ENCODE measurements around the gene ACTRT2. TPM values are rescaled to one million over a fixed set of nuclear protein-coding genes. Genes with fewer than 3 reads are reported as not detected.

ACTRT2 gene
- total and polyA plus RNA-seq, 2 of the 8 experiments (the other 6 are each of a cell fraction or from before 2014, with no cell fraction given), result not detected

GRCh38 chr1:3053986-3054385, 32.7 kb downstream of the ACTRT2 start:
- Histone ChIP-seq H2BK12ac (ENCODE audit: low read depth, low read length) (no peak overlapping the region), H4K91ac (replicated peaks; ENCODE audit: insufficient read length, low read length) (no peak overlapping the region), H3K9me3 (ENCODE audit: insufficient read depth in 2 of 2, low read depth in 1 of 2, low read length in 1 of 2) (peaks cover 41 to 54% of the 10 kb centered on the region in 2 experiments; a peak in 3 of 4 replicates), H4K20me1 (replicated peaks in 1 of 2; ENCODE audit: control insufficient read depth in 1 of 2, insufficient read depth in 2 of 2, low read length in 2 of 2) (peaks cover 0 to 6% of the 10 kb centered on the region in 2 experiments), H3K4me1 (replicated peaks in 1 of 4; ENCODE audit: control insufficient read depth in 3 of 4, insufficient read depth in 4 of 4, low read length in 3 of 4) (no peaks in the 10 kb centered on the region), H3K27ac (ENCODE audit: low read depth, low read length) (no peak overlapping the region), H4K5ac (ENCODE audit: insufficient read length, low read depth, low read length) (no peak overlapping the region), H3K18ac (ENCODE audit: extremely low read depth, low read length) (no peak overlapping the region), H2BK120ac (replicated peaks; ENCODE audit: low read depth, low read length) (no peak overlapping the region), H3K14ac (ENCODE audit: insufficient read length) (no peak overlapping the region), H2AFZ (ENCODE audit: low read length) (no peak overlapping the region), H3K23ac (ENCODE audit: insufficient read length) (no peak overlapping the region), H3K27me3 (replicated peaks in 1 of 4; ENCODE audit: control insufficient read depth in 3 of 4, extremely low read depth in 1 of 4, insufficient read depth in 3 of 4, low read length in 3 of 4) (no peaks in the 10 kb centered on the region; a peak in 2 of 7 replicates), H3K79me1 (ENCODE audit: low read depth, low read length) (no peaks in the 10 kb centered on the region), H4K8ac (ENCODE audit: extremely low read depth, insufficient read depth, low read length) (no peak overlapping the region), H2AK5ac (ENCODE audit: low read depth, low read length) (no peak overlapping the region), H2BK20ac (ENCODE audit: low read length) (no peak overlapping the region), H3K4me3 (ENCODE audit: extremely low read depth in 1 of 4, insufficient read depth in 2 of 4, low read depth in 3 of 4, low read length in 4 of 4) (no peak overlapping the region), H3K9ac (replicated peaks in 1 of 4; ENCODE audit: extremely low read depth in 1 of 4, low read depth in 3 of 4, low read length in 3 of 4) (no peak overlapping the region), H3K36me3 (ENCODE audit: control insufficient read depth in 2 of 4, insufficient read depth in 4 of 4, low read length in 3 of 4) (no peaks in the 10 kb centered on the region), H2BK5ac (ENCODE audit: low read depth, low read length) (no peak overlapping the region), H3K4ac (replicated peaks; ENCODE audit: insufficient read length, low read depth, low read length) (no peak overlapping the region), H3K23me2 (ENCODE audit: low read depth, low read length) (peaks cover 14% of the 10 kb centered on the region; the same call in 1 of the 2 replicates), H2BK15ac (ENCODE audit: low read length) (no peak overlapping the region), H3K56ac (replicated peaks; ENCODE audit: insufficient read length, low read depth, low read length) (no peak overlapping the region), H3K4me2 (ENCODE audit: insufficient read depth in 1 of 2, low read depth in 2 of 2, low read length in 2 of 2) (no peak overlapping the region), H3K79me2 (ENCODE audit: control insufficient read depth in 1 of 2, insufficient read depth in 2 of 2, low read length in 2 of 2) (no peaks in the 10 kb centered on the region)
- FAIRE-seq (no peak), DNase-seq (ENCODE audit: low read depth in 1 of 2, low spot score in 2 of 2) (no peak)
- ChIA-PET POLR2A (ENCODE audit: partially characterized antibody) (no interaction called here), CTCF (ENCODE audit: partially characterized antibody) (no interaction called here)
- 65% methylated on average over 4 of the region's 6 CpGs; no CpG with 5 or more reads in 1 of the 2 experiments for WGBS, 2 experiments (ENCODE audit: extremely low coverage in 1 of 2, insufficient coverage in 1 of 2, insufficient read length in 1 of 2, insufficient replicate concordance in 2 of 2, low coverage in 1 of 2, low lambda C conversion rate in 2 of 2, missing lambda C conversion rate in 1 of 2)
- TF ChIP-seq SP2 (IDR thresholded peaks at IDR 0.05; ENCODE audit: low read length) (no peak), TEAD4 (IDR thresholded peaks at IDR 0.05; ENCODE audit: low read depth, low read length) (no peak), SIN3A (conservative IDR thresholded peaks at IDR 0.05 in 1 of 2, IDR thresholded peaks at IDR 0.05 in 1 of 2; ENCODE audit: low read depth in 1 of 2, low read length in 2 of 2) (no peak), KDM4A (IDR thresholded peaks at IDR 0.05; ENCODE audit: low read depth, low read length, severe bottlenecking) (no peak), JUN (IDR thresholded peaks at IDR 0.05; ENCODE audit: low read depth, low read length) (no peak), EZH2 (IDR thresholded peaks at IDR 0.05; ENCODE audit: low read depth, low read length, severe bottlenecking) (no peak), EGR1 (IDR thresholded peaks at IDR 0.05; ENCODE audit: borderline replicate concordance, low read depth, low read length) (no peak), SUZ12 (IDR thresholded peaks at IDR 0.05; ENCODE audit: low read length) (no peak)
- TF ChIP-seq, protein P1, sequence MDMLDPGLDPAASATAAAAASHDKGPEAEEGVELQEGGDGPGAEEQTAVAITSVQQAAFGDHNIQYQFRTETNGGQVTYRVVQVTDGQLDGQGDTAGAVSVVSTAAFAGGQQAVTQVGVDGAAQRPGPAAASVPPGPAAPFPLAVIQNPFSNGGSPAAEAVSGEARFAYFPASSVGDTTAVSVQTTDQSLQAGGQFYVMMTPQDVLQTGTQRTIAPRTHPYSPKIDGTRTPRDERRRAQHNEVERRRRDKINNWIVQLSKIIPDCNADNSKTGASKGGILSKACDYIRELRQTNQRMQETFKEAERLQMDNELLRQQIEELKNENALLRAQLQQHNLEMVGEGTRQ (IDR thresholded peaks at IDR 0.05; ENCODE audit: low read length), result no peak
- TF ChIP-seq, protein P2, sequence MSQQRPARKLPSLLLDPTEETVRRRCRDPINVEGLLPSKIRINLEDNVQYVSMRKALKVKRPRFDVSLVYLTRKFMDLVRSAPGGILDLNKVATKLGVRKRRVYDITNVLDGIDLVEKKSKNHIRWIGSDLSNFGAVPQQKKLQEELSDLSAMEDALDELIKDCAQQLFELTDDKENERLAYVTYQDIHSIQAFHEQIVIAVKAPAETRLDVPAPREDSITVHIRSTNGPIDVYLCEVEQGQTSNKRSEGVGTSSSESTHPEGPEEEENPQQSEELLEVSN (IDR thresholded peaks at IDR 0.05), result no peak

All from H1 (cell line).